ENCODE measurements around the gene RXRA. TPM values are rescaled to one million over a fixed set of nuclear protein-coding genes. Genes with fewer than 3 reads are reported as not detected.

RXRA gene
- total and polyA plus RNA-seq, 2 donors (not counting 3 experiments of a cell fraction or from before 2014, with no cell fraction given) = 15.4 to 37.4 TPM

GRCh38 chr9:134476272-134476941 lies 150.2 kb downstream of the RXRA start:
- CTCF ChIA-PET = no interaction called here
- Histone ChIP-seq H3K27me3 (ENCODE audit: control insufficient read depth in 2 of 2, insufficient read depth in 2 of 2, low read length in 2 of 2) (no peaks in the 10 kb centered on the region), H3K9me1 (replicated peaks; ENCODE audit: control insufficient read depth, extremely low read depth, insufficient read depth, low read length) (no peaks in the 10 kb centered on the region), H3K4me2 (ENCODE audit: insufficient read depth, low read length) (no peak overlapping the region), H3K27ac (ENCODE audit: insufficient read depth, low read depth, low read length) (no peak overlapping the region), H3K4me3 (replicated peaks in 1 of 3; ENCODE audit: insufficient read depth in 1 of 3, low read depth in 1 of 3, low read length in 3 of 3) (no peak overlapping the region), H3K9ac (replicated peaks; ENCODE audit: extremely low read depth, insufficient read depth, low read length) (no peak overlapping the region), H3K9me3 (replicated peaks; ENCODE audit: control insufficient read depth, insufficient read depth, low read length) (no peaks in the 10 kb centered on the region), H4K20me1 (replicated peaks; ENCODE audit: control insufficient read depth, extremely low read depth, insufficient read depth, low read length) (no peaks in the 10 kb centered on the region), H3K36me3 (ENCODE audit: control insufficient read depth in 2 of 2, extremely low read depth in 1 of 2, insufficient read depth in 2 of 2, low read length in 2 of 2) (no peaks in the 10 kb centered on the region), H3K4me1 (ENCODE audit: control insufficient read depth, extremely low read depth, insufficient read depth, low read length) (peaks cover 13% of the 10 kb centered on the region), H3K79me2 (ENCODE audit: control insufficient read depth, insufficient read depth, low read length) (no peaks in the 10 kb centered on the region), H2AFZ (ENCODE audit: low read depth, low read length) (peak overlapping the region; percentile 73)
- DNase-seq (ENCODE audit: low read depth, low spot score) = no peak
- intact Hi-C loops (cut with micrococcal nuclease) (no loop called here), dilution Hi-C loops (cut with MboI; ENCODE audit: extremely low pct_ligation_motif_present, low sequenced_read_pairs) (no loop called here)
- FAIRE-seq = no peak
- POLR2A ChIA-PET = no interaction called here
- TF ChIP-seq GATA2 (IDR thresholded peaks at IDR 0.05; ENCODE audit: insufficient read depth, insufficient read length, low read depth, low read length) = no peak
- no peak for TF ChIP-seq POLR2AphosphoS5 (IDR thresholded peaks at IDR 0.05; ENCODE audit: insufficient read depth, low read depth, low read length)
- TF ChIP-seq JUN (IDR thresholded peaks at IDR 0.05; ENCODE audit: borderline replicate concordance, insufficient read depth, insufficient read length, low read depth) = no peak
- TF ChIP-seq, protein P1, sequence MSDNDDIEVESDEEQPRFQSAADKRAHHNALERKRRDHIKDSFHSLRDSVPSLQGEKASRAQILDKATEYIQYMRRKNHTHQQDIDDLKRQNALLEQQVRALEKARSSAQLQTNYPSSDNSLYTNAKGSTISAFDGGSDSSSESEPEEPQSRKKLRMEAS (IDR thresholded peaks at IDR 0.05; ENCODE audit: insufficient read depth, insufficient read length) = no peak
- TF ChIP-seq FOS (IDR thresholded peaks at IDR 0.05; ENCODE audit: borderline replicate concordance, insufficient read depth, low read length) = no peak
- no peak for TF ChIP-seq POLR2A (IDR thresholded peaks at IDR 0.05; ENCODE audit: low read depth, low read length)
- TF ChIP-seq, protein P2, sequence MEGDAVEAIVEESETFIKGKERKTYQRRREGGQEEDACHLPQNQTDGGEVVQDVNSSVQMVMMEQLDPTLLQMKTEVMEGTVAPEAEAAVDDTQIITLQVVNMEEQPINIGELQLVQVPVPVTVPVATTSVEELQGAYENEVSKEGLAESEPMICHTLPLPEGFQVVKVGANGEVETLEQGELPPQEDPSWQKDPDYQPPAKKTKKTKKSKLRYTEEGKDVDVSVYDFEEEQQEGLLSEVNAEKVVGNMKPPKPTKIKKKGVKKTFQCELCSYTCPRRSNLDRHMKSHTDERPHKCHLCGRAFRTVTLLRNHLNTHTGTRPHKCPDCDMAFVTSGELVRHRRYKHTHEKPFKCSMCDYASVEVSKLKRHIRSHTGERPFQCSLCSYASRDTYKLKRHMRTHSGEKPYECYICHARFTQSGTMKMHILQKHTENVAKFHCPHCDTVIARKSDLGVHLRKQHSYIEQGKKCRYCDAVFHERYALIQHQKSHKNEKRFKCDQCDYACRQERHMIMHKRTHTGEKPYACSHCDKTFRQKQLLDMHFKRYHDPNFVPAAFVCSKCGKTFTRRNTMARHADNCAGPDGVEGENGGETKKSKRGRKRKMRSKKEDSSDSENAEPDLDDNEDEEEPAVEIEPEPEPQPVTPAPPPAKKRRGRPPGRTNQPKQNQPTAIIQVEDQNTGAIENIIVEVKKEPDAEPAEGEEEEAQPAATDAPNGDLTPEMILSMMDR (IDR thresholded peaks at IDR 0.05; ENCODE audit: extremely low read depth in 1 of 2, insufficient read depth in 1 of 2, low read depth in 1 of 2, low read length in 2 of 2) = no peak
- TF ChIP-seq MYC (IDR thresholded peaks at IDR 0.05; ENCODE audit: low read depth, low read length) = no peak
- no peak for TF ChIP-seq EZH2 (IDR thresholded peaks at IDR 0.05; ENCODE audit: borderline replicate concordance, low read depth, low read length, severe bottlenecking)
- no TSS peak for BruUV-seq (replicated peaks)

All from endothelial cell of umbilical vein (primary cell).